PC-9 (cell line): ENCODE results near the gene ARHGAP8. TPM values are rescaled to one million over a fixed set of nuclear protein-coding genes. Genes with fewer than 3 reads are reported as not detected.

Source experiments
- BruUV-seq: library from RNA; stranded (reverse); fragments of 400-500 nt; replicated peaks from 2 replicates; lab custom pipeline; 2021; lab: Mats Ljungman, UMichigan
- CTCF ChIA-PET: fragments of 300-600 bp; sonication (Branson Sonifier 250); formaldehyde crosslinking; loops from one replicate; lab custom pipeline; 2022; ENCODE audit warnings: antibody characterized with exemption; lab: Charles Lee
- POLR2A ChIA-PET: fragments of 300-600 bp; sonication (Branson Sonifier 250); formaldehyde crosslinking; loops from one replicate; lab custom pipeline; 2022; ENCODE audit warnings: antibody characterized with exemption; ENCODE audit not compliant: unreplicated experiment; lab: Charles Lee
- DNase-seq, 2 experiments: peaks; one replicate each; pipeline versions ENCODE4 v3.0.0 to v3.0.0-alpha.2; 2015 to 2022; ENCODE audit warnings: mixed read lengths in 1 of 2
- H2AFZ ChIP-seq: fragments of 200-600 bp; sonication (generic); 2 replicates; pipeline ENCODE4 v1.8.1; 2017; ENCODE audit warnings: antibody characterized with exemption
- H3F3A ChIP-seq: fragments of 200-600 bp; sonication (generic); 2 replicates; pipeline ENCODE4 v1.8.1; 2017; ENCODE audit warnings: antibody characterized with exemption, mild to moderate bottlenecking, low read depth; ENCODE audit not compliant: insufficient read depth
- H3K27ac ChIP-seq: fragments of 200-600 bp; sonication (generic); 2 replicates; pipeline ENCODE4 v1.6.1; 2016; ENCODE audit warnings: mixed run types
- H3K27me3 ChIP-seq: fragments of 200-600 bp; sonication (generic); 2 replicates; pipeline ENCODE4 v1.6.1; 2016; ENCODE audit warnings: low read depth, mixed run types; ENCODE audit not compliant: insufficient read depth
- H3K36me3 ChIP-seq: fragments of 200-600 bp; sonication (generic); 2 replicates; pipeline ENCODE4 v1.6.1; 2016; ENCODE audit warnings: low read depth, mixed run types
- H3K4me1 ChIP-seq: fragments of 200-600 bp; sonication (generic); replicated peaks from 2 replicates; pipeline ENCODE4 v1.6.1; 2016; ENCODE audit warnings: mixed run types; ENCODE audit not compliant: insufficient read depth
- H3K4me2 ChIP-seq: fragments of 200-600 bp; sonication (generic); 2 replicates; pipeline ENCODE4 v1.6.1; 2017; ENCODE audit warnings: mixed run types
- H3K4me3 ChIP-seq: fragments of 200-600 bp; sonication (generic); 2 replicates; pipeline ENCODE4 v1.6.1; 2016; ENCODE audit warnings: mixed run types
- H3K79me2 ChIP-seq: fragments of 200-600 bp; sonication (generic); 2 replicates; pipeline ENCODE4 v1.6.1; 2017; ENCODE audit warnings: low read depth, mixed run types
- H3K9me2 ChIP-seq: fragments of 200-600 bp; sonication (generic); 2 replicates; pipeline ENCODE4 v1.8.1; 2017; ENCODE audit warnings: mild to moderate bottlenecking; ENCODE audit not compliant: insufficient read depth
- H3K9me3 ChIP-seq: fragments of 200-600 bp; sonication (generic); 2 replicates; pipeline ENCODE4 v1.8.1; 2016; ENCODE audit warnings: low read depth; ENCODE audit not compliant: insufficient read depth
- H4K20me1 ChIP-seq: fragments of 200-600 bp; sonication (generic); 2 replicates; pipeline ENCODE4 v1.8.1; 2017; ENCODE audit not compliant: insufficient read depth
- CTCF ChIP-seq: fragments of 200-600 bp; sonication (generic); conservative IDR thresholded peaks from 2 replicates; pipeline ENCODE4 v1.6.1; 2017; ENCODE audit warnings: mixed run types, antibody characterized with exemption, mild to moderate bottlenecking, moderate library complexity
- EZH2 ChIP-seq: fragments of 200-600 bp; sonication (generic); IDR thresholded peaks from 2 replicates; pipeline ENCODE4 v1.8.0; 2017; ENCODE audit warnings: antibody characterized with exemption, low read depth
- intact Hi-C: fragments of 100-400 bp; cut with micrococcal nuclease; formaldehyde crosslinking; loops from one replicate; pipeline ENCODE4 v1.10.0; 2022; ENCODE audit not compliant: unreplicated experiment
- total RNA-seq: library from RNA; stranded (reverse); gene quantifications from 2 replicates; pipeline ENCODE4 v1.2.3, GENCODE V29; 2021

Gene ARHGAP8
- total RNA-seq, 1 experiment from 2014 or later = 114 TPM

GRCh38 chr22:44816141-44816540 is 63.8 kb downstream of the ARHGAP8 start:
- DNase-seq = peak in 1 of 2 experiments; percentile 40
- no peak for TF ChIP-seq EZH2
- TF ChIP-seq CTCF = no peak
- no peaks in the 10 kb centered on the region for H3K9me3 ChIP-seq
- no peaks in the 10 kb centered on the region for H3K9me2 ChIP-seq
- no peak overlapping the region for H3K27ac ChIP-seq
- H3K4me1 ChIP-seq = no peaks in the 10 kb centered on the region
- no peak overlapping the region for H3K4me2 ChIP-seq
- ChIA-PET POLR2A (no interaction called here), CTCF (no interaction called here)
- intact Hi-C loops = no loop called here
- H4K20me1 ChIP-seq = peaks cover 12% of the 10 kb centered on the region; the same call in 1 of the 2 replicates
- H3K36me3 ChIP-seq = no peaks in the 10 kb centered on the region
- no TSS peak for BruUV-seq
- no peak overlapping the region for H3K4me3 ChIP-seq
- no peaks in the 10 kb centered on the region for H3K27me3 ChIP-seq
- H3F3A ChIP-seq = peaks cover 16% of the 10 kb centered on the region; the same call in 1 of the 2 replicates
- no peaks in the 10 kb centered on the region for H3K79me2 ChIP-seq
- no peak overlapping the region for H2AFZ ChIP-seq

GRCh38 chr22:44818727-44819126 is 66.4 kb downstream of the ARHGAP8 start:
- intact Hi-C loops = no loop called here
- TF ChIP-seq CTCF (no peak), EZH2 (no peak)
- no peaks in the 10 kb centered on the region for H3K79me2 ChIP-seq
- peaks cover 19% of the 10 kb centered on the region for H4K20me1 ChIP-seq
- no peaks in the 10 kb centered on the region for H3K9me2 ChIP-seq
- H2AFZ ChIP-seq = no peak overlapping the region
- no peak overlapping the region for H3K27ac ChIP-seq
- no peak overlapping the region for H3K4me2 ChIP-seq
- CTCF ChIA-PET = no interaction called here
- peaks cover 21% of the 10 kb centered on the region for H3K36me3 ChIP-seq
- no peaks in the 10 kb centered on the region for H3K4me1 ChIP-seq
- no peaks in the 10 kb centered on the region for H3K9me3 ChIP-seq
- POLR2A ChIA-PET = no interaction called here
- no peak overlapping the region for H3K4me3 ChIP-seq
- BruUV-seq = no TSS peak
- H3K27me3 ChIP-seq = no peaks in the 10 kb centered on the region
- DNase-seq = no peak
- peaks cover 12% of the 10 kb centered on the region for H3F3A ChIP-seq

- no peaks in the 10 kb centered on the region for H3K9me3 ChIP-seq
- no TSS peak for BruUV-seq
- ChIA-PET CTCF (no interaction called here), POLR2A (no interaction called here)
- no peak for TF ChIP-seq EZH2
- peaks cover 12% of the 10 kb centered on the region for H3F3A ChIP-seq
- peaks cover 21% of the 10 kb centered on the region for H3K36me3 ChIP-seq
- no peaks in the 10 kb centered on the region for H3K79me2 ChIP-seq
- H3K27ac ChIP-seq = no peak overlapping the region
- H2AFZ ChIP-seq = no peak overlapping the region
- peaks cover 22% of the 10 kb centered on the region for H4K20me1 ChIP-seq
- H3K4me2 ChIP-seq = no peak overlapping the region
- H3K4me1 ChIP-seq = no peaks in the 10 kb centered on the region
- no peaks in the 10 kb centered on the region for H3K27me3 ChIP-seq
- DNase-seq = no peak
- no peaks in the 10 kb centered on the region for H3K9me2 ChIP-seq
- intact Hi-C loops = loop anchor here (5.0 to 10.0 kb wide), 3 partner anchors 125 to 277 kb away; no protein-coding TSS in a partner anchor
- no peak overlapping the region for H3K4me3 ChIP-seq
Observed at GRCh38 chr22:44819966-44820631, 67.7 kb downstream of the ARHGAP8 start.
